ENCODE measurements around the gene EPB41L5. TPM values are rescaled to one million over a fixed set of nuclear protein-coding genes. Genes with fewer than 3 reads are reported as not detected.
A peak's percentile ranks its signal among the peaks of the same experiment; 100 is the strongest.
"Not testable (repeated sequence)": the region's sequence is repeated elsewhere in the genome, so short reads cannot be mapped to it uniquely, and the experiment has no call there.

Gene EPB41L5
- total RNA-seq, 1 donor from 2014 or later, result 27.0 TPM

GRCh38 chr2:120123090-120123489, 110.2 kb downstream of the EPB41L5 start:
- TF ChIP-seq, protein P1, sequence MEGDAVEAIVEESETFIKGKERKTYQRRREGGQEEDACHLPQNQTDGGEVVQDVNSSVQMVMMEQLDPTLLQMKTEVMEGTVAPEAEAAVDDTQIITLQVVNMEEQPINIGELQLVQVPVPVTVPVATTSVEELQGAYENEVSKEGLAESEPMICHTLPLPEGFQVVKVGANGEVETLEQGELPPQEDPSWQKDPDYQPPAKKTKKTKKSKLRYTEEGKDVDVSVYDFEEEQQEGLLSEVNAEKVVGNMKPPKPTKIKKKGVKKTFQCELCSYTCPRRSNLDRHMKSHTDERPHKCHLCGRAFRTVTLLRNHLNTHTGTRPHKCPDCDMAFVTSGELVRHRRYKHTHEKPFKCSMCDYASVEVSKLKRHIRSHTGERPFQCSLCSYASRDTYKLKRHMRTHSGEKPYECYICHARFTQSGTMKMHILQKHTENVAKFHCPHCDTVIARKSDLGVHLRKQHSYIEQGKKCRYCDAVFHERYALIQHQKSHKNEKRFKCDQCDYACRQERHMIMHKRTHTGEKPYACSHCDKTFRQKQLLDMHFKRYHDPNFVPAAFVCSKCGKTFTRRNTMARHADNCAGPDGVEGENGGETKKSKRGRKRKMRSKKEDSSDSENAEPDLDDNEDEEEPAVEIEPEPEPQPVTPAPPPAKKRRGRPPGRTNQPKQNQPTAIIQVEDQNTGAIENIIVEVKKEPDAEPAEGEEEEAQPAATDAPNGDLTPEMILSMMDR (conservative IDR thresholded peaks at IDR 0.05; ENCODE audit: low read depth, low read length), result no peak
- no peak overlapping the region for H3K4me3 ChIP-seq (ENCODE audit: low read depth, low read length)
- DNase-seq (ENCODE audit: low read depth), result no peak

DNA sequence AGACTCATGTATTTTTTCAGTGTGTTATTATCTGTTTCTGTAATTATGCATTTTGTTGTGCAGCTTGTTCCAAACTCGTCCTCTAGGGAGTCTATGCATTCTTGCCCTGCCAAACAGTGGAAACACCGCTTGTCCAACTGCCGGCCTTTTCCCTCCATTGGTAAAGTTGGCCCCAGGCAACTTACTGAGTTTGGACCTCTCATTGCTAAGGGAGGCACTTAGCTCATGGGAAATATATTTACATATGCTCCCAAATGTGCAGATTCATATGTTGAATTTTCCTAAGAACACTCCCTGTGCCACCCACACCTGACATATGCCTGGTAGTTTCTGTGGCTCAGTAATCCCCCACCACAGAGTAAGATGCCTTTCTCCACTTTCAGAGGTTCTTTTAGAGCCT, 112.3 kb downstream of the EPB41L5 start:
- no peak overlapping the region for H3K4me3 ChIP-seq (ENCODE audit: low read depth, low read length)
- TF ChIP-seq, protein P1 (conservative IDR thresholded peaks at IDR 0.05; ENCODE audit: low read depth, low read length), result no peak
- no peak for DNase-seq (ENCODE audit: low read depth)

- DNase-seq (ENCODE audit: low read depth), result no peak
- TF ChIP-seq, protein P1 (conservative IDR thresholded peaks at IDR 0.05; ENCODE audit: low read depth, low read length), result no peak
- no peak overlapping the region for H3K4me3 ChIP-seq (ENCODE audit: low read depth, low read length)
Measured at GRCh38 chr2:120128216-120128615, 115.3 kb downstream of the EPB41L5 start.

- H3K4me3 ChIP-seq (ENCODE audit: low read depth, low read length), result no peak overlapping the region
- DNase-seq (ENCODE audit: low read depth), result no peak
- TF ChIP-seq, protein P1 (conservative IDR thresholded peaks at IDR 0.05; ENCODE audit: low read depth, low read length), result no peak
Measured at GRCh38 chr2:120132190-120132589, 119.3 kb downstream of the EPB41L5 start.

- no peak overlapping the region for H3K4me3 ChIP-seq (ENCODE audit: low read depth, low read length)
- TF ChIP-seq, protein P1 (conservative IDR thresholded peaks at IDR 0.05; ENCODE audit: low read depth, low read length), result no peak
- no peak for DNase-seq (ENCODE audit: low read depth)
Measured at GRCh38 chr2:120132691-120133090, 119.8 kb downstream of the EPB41L5 start.

DNA sequence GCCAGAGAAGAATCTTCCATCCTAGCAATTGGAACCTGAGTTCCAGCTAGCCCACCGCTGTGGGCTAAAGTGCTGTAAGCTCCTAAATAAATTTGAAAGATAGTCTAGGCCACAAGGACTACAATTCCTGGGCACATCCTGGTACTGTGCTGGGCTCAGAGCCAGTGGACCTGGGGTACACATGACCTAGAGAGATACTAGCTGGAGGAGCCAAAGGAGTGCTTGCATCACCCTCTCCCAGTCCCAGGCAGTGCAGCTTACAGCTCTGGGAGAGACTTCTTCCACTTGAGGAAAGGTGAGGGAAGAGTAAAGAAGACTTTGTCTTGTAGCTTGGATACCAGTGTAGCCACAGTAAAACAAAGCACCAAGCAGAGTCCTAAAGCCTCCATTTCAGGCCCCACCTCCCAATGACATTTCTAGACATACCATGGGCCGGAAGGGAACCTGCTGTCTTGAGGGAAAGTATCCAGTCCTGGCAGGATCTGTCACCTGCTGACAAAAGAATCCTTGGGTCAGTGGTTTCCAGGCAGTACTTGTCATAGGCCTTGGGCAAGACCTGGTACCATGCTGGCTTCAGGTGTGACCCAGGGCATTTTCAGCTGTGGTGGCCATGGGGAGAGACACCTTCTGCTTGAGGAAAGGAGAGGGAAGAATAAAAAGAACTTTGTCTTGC, 120.8 kb downstream of the EPB41L5 start:
- no peak overlapping the region for H3K4me3 ChIP-seq (ENCODE audit: low read depth, low read length)
- DNase-seq (ENCODE audit: low read depth), result no peak
- TF ChIP-seq, protein P1 (conservative IDR thresholded peaks at IDR 0.05; ENCODE audit: low read depth, low read length), result no peak

GRCh38 chr2:120134263-120134662, 121.4 kb downstream of the EPB41L5 start:
- TF ChIP-seq, protein P1 (conservative IDR thresholded peaks at IDR 0.05; ENCODE audit: low read depth, low read length), result no peak
- no peak overlapping the region for H3K4me3 ChIP-seq (ENCODE audit: low read depth, low read length)
- DNase-seq (ENCODE audit: low read depth), result peak; percentile 84

DNA sequence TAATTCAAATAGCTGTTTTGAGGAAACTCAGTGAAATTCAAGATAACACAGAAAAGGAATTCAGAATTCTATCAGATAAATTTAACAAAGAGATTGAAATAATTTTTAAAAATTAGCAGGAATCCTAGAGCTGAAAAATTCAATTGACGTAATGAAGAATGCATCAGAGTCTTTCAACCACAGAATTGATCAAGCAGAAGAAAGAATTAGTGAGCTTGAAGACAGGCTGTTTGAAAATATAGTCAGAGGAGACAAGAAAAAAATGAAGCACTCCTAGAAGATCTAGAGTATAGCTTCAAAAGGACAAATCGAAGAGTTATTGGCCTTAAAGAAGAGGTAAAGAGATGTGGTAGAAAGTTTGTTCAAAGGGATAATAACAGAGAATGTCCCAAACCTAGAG, 122.1 kb downstream of the EPB41L5 start:
- DNase-seq (ENCODE audit: low read depth), result not testable (repeated sequence)

More for the DNA sequence above, 122.1 kb downstream of the EPB41L5 start:
- not testable (repeated sequence) for H3K4me3 ChIP-seq (ENCODE audit: low read depth, low read length)

Data from epithelial cell of proximal tubule (primary cell).